NK-92 treated with Interleukin-12 subunit alpha and Interleukin-12 subunit beta, amount 100 ng/mL, for 24 hours (cell line): ENCODE measurements around the gene WASHC4.
"Not testable (repeated sequence)": the region's sequence is repeated elsewhere in the genome, so short reads cannot be mapped to it uniquely, and the experiment has no call there.

Source experiments
- DNase-seq: peaks from one replicate; lab custom pipeline; 2025; lab: John Stamatoyannopoulos, UW

The WASHC4 gene

DNA sequence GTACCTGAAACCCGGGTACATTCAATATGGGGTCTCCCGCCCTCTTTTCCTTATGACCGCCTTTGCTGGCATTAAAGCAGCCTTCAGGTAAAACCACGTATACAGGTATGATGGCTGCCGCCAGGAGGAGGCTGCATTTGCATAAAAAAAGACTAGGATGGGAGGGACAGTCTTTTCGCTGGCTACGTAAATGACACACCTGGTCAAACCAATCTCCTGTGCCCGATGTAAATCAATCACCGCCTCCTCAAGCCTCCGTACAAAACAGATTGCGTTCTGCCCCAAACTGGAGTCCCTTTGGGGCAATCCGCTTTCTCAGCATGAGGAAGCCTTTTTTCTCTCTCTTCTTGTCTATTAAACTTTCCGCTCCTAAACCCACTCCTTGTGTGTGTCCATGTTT lies 15.2 kb upstream of the WASHC4 start:
- no peak for DNase-seq

DNA sequence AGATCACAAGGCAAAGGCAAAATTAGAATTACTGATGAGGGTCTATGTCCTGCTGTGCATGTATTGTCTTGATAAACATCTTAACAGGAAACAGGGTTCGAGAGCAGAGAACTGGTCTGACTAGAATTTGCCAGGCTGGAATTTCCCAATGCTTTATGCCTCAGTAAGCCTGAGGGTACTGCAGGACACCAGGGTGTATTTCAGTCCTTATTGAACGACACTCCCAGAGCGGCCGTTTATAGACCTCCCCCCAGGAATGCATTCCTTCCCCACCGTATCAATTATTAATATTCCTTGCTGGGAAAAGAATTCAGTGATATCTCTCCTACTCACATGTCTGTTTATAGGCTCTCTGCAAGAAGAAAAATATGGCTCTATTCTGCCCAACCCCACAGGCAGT lies 12.2 kb upstream of the WASHC4 start:
- not testable (repeated sequence) for DNase-seq

DNA sequence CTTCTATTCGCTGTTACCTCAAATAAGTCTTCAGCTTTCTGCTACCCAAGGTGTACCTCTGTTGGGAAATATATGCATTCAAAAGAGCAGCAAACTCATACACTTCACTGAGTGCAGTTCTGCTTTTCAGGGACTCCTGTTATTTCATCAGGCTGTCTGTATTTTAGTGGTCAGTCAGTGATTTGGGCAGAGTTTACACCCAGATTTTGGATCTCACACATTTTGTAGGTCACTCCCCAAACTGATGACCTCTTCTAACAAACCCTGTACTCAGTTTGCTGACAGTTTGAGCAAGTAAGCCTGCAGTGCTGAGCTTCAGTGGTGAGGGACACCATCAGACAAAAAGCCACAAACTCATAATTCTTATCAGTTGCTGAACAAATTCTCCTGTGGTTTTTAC lies 8.2 kb upstream of the WASHC4 start:
- DNase-seq, result no peak

DNA sequence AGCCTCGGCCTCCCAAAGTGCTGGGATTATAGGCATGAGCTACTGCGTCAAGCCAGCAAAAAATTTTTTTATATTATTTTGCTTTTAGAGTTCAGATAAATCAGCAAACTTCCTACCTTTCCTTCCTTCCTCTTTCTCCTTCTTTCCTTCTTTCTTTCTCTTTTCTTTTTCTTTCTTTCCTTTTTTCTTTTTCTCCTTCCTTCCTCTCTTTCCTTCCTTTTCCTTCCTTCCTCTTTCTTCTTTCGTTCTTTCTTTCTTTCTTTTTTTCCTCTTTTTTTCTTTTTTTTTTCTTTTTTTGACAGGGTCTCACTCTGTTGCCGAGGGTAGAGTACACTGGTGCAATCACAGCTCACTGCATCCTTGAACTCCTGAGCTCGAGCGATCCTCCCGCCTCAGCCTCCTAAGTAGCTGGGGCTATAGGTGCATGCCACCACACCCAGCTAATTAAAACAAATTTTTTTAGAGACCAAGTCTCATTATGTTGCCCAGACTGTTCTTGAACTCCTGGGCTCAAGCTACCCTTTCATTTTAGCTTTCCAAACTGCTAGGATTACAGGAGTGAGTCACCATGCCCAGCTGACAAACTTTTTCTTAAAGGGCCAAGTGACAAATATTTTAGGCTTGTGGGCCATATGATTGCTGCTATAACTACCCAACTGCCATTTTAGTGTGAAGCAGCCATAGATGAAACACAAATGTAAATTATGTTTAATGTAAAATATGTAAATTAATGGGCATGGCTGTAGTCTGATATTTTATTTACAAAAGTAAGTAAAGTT lies 7.1 kb upstream of the WASHC4 start:
- no peak for DNase-seq

DNA sequence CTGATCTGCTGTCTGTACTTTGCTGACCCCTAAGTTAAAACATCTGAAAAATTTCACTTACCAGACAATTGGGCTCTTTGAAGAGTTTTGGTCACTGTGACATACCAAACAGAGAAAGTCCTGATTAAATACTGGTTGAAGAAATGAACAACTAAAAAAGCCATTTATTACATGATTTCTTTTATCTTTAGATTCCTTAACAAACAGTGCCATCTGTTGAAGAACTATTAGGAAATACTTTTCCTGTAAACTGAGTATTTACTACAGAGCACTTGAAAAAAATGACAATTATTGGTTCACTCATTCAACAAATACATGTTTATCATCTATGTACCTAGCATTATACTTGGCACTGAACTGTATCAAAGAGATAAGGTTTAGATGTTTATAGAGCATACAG lies 6.5 kb upstream of the WASHC4 start:
- no peak for DNase-seq

DNA sequence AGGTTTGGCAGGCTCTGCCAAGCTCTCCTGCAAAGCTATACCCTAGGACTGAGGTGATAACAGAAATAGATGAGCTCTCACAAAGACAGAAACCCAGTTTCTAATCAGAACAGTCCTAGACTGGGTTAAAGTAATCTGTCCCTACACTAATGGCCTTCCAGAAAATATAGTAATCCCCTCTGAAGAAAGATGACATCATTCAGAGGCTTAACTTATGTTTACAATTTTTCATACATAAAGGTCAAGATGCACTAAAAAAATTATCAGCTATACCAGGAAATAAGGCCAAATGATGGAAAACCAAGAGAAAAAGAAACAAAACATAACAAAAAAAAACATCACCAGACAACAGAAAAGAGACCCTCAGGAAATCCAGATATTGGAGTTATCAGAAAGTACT lies 4.9 kb upstream of the WASHC4 start:
- DNase-seq, result no peak

DNA sequence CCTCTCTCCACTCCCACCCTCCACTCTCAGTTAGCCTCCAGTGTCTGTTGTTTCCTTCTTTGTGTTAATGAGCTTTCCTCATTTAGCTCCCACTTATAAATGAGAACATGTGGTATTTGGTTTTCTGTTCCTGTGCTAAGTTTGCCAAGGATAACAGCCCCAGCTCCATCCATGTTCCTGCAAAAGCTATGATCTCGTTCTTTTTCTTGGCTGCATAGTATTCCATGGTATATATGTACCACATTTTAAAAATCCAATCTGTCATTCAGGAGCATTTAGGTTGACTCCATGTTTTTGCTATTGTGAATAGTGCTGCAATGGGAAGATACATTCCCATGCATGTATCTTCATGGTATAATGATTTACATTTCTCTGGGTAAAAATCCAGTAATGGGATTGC lies 2.8 kb upstream of the WASHC4 start:
- DNase-seq, result no peak

DNA sequence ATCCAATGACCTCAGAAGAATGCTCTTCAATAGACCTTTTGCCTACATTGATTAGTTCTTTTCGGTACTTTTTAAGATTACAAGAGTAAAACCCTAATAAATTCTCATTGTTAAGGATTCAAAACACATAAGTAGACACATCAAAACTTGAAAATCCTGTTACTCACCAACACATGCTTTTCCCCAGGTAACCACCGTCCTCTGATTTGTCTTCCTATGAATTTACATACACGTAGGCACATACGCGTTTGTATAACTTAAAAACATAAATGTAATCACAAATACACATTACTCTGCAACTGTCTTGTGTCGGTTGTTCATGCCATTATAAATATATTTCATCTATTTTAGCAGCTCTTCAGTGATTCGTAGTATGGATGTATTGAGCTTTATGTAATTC lies 910 bp upstream of the WASHC4 start:
- no peak for DNase-seq

DNA sequence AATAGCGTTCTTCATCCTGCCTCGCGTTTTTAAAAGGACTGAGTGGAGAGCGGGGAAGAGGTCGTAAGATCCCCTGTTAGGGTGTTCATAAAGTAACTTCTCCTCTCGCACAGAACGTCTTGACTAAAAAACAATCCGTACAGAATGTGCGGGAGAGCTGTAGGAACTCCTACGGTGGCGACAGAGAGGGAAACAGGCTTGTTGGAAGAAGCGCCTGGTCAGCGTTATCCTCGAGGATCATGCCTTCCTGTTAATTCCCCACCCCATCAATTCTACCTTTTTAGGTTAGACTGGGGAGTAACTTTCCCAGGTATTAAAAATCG lies 399 bp upstream of the WASHC4 start:
- DNase-seq, result no peak

DNA sequence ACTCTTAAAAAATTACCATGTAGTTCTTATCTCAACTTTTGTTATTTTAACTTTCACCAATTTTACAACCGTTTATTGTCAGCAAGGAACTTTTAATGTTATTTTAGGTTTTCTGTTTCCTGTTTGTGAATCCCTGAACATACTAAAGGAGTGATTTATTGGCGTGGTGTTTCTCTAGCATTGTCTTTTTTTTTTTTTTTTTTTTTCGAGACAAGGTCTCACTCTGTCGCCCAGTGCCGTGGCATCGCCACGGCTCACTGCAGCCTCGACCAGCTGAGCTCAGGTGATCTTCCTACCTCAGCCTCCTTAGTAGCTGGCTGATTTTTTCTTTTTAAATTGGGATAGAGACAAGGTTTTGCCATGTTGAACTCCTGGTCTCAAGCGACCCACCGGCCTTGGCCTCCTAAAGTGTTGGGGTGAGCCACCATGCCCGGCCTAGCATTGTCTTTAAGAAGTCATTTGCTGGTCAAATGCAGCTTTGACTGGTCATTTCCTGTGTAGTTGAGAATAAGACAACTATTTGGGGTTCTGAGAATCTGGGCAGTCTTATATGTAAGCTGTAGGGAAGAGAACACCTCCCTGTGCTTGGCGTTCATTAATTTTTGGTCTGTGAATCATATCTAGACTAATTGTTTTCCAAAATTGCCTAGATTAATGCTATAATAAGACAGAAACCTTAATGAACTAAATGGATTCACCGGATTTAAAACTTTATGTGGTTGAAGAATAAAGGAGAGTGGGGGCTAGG lies 2.1 kb downstream of the WASHC4 start:
- no peak for DNase-seq

DNA sequence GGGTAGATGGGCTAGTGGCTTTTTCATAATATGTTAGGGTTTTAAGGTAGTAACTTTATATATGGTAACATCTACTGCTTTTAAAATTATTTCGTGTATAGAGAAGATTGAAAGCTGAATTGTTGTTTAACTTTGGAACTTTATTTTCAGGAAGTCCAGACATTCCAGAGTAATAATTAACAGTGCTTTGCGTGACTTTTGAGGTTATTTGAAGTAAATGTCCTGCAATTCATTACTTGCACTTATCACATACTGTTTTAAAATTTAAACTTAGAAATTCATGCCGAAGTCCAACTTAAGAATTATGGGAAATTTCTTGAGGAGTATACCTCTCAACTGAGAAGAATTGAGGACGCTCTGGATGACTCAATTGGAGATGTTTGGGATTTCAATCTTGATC lies 3.3 kb downstream of the WASHC4 start:
- DNase-seq, result no peak

DNA sequence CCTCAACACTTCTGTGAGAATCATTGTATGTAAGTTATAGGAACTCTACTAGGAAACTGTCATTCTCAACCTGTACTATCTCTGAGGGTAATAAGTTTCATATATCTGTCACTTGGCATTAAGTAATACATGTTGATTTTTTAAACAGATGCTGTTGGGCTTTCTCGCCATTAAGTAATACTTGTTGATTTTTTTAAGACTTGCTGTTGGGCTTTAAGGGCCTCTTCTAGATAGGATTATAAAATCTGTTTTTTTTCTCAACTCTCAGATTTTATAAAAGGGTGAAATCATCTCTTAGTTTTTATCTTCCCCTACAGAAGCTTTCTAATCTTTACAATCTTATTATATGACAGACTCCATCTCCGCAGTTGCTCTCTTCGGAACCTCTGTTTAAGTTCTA lies 5.6 kb downstream of the WASHC4 start:
- no peak for DNase-seq

DNA sequence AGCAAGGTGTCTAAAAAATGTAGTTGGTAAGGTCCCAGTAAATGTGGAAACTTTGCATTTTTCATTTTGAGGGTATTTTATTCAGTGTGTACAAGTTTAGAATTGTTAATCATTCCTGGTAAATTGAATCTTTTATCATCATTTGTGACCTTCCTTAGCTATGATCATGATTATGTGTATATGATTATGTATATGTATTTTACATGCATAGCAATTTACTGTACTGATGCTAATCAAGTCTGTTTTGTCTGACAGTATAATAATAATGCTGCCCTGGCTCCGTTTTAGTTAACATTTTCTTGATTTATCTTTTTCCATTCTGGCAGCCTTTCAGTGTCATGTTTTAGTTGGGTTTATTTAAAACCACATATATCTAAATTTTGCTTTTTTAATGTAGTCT lies 9.4 kb downstream of the WASHC4 start:
- DNase-seq, result no peak

DNA sequence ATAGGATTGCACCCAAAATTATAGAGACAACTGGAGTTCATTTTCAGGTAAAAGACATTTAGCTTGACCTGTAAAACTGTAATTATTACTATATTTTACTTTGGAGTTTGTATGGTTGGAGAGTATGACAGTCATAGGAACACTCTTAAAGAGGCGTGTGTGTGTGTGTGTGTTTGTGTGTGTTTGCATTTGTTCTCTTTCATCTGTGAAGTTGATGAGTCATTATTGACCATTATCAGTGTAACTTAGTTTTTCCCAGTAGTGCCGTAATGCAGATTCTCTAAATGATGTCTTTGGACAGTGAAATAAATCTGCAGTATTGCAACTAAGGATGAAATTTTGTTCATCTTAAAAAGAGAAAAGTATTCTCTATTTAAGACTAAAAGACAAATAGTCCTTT lies 13.0 kb downstream of the WASHC4 start:
- DNase-seq, result no peak

DNA sequence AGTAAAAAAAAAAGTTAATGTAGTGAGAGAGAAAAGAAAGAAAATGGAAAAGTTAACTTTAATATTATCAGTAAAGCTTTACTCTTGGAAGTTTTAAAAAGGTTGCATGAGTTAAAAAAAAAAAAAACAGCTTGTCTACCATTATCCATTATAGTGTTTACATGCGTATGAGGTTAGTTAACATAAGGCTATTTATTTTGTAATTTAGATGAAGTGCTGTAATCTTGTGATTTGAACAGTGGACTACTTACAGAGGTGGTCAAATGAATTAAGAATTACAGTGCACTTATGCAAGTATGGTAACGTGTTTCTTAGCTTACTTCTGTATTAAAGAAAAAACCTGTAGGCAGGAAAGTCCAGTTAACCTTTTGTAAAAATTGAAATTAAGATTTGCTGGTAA lies 30.7 kb downstream of the WASHC4 start:
- DNase-seq, result no peak

DNA sequence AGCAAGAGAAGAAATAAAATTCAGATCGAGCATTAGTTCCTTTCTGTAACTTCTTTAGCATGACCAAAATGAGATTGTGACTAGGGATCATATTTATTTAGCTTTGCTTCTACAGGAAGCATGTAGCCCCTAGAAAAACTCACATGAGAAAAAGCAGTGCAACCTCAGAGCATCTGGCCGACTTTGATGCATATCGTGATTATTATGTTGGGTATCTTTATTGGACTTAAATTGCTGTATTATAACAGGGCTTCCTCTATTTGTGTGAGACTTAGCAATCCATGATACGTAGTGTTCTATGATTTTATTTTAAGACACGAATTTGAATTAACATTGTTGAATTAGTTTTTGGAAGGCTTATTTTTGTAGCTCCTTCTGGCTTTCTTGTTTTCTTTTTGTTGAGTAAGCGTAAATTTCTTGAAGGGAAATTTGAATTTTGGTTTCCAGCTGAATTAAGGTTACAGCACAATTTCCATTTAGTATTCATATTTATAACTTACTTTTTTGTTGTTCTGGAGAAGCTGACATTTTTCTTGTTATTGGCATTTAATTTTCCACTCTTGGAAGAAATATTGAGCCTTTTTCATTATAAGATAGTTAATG lies 33.9 kb downstream of the WASHC4 start:
- no peak for DNase-seq

DNA sequence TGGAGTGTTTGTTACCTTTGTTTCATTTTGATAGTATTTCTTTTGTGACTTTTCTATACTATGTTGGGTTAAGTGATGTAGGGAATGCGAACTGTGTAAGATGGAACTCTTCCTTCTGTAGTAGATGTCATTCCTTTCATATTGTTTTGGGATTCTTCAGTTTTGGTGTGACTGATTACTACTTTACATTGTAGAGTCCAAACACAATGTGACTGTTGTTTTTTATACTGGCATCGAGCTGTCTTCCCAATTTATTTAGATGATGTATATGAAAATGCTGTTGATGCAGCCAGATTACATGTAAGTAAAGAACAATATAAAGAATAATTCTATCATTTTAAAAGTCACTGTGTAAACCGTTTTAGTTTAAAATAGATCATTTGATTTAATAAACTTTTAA lies 34.7 kb downstream of the WASHC4 start:
- DNase-seq, result no peak

DNA sequence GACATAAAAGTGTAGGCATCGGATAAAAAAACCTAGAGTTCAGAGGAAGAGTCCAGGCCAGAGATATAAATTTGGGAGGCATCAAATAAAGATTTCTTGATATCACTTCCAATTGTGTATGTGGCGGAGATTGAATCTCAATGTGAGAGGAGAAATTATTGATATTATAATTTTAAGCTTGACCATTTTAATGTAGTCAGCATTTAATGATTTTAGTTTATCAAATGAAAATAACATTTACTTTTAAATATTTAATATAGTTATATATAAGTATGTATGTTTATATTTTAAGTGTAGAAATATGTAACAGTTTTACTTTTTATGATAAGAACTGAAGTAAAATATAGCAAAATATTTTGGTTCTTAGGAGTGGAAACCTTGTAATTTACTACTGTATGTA lies 48.7 kb downstream of the WASHC4 start:
- DNase-seq, result no peak

DNA sequence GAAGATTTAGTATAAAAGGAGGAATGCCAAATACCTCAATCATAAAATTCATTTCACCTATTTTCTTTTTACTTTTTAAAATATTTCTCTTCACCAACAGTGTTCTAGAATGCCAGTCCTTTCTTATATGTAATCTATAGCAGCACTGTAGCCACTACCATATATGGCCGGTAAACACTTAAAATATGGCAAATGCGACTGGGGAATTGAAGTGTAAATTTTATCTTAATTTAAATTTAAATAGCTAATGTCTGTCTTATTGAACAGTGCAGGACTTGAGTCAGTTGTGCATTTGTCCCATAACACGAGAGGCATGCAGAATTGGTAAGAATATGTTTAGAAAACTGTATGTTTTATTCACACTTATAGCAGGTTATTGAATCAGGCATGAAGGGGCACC lies 50.1 kb downstream of the WASHC4 start:
- DNase-seq, result no peak

DNA sequence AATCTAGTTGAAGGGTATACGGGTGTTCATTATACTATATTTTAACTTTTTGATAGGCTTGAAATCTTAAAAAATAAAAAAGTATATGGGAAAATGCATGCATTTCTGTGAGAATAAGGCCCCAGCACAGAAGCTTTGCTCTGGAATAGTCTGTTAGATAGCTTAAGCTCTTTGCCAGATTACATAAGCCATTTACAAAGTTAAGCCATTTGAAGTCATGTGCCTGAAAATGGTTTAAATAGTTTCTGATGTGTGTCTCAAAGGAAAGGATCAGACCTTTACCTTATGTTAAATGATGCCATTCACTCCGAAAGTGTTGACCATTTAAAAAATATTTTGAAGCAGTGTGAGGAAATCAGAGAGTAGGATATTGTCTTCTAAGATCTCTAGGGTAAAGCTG lies 51.3 kb downstream of the WASHC4 start:
- DNase-seq, result no peak

DNA sequence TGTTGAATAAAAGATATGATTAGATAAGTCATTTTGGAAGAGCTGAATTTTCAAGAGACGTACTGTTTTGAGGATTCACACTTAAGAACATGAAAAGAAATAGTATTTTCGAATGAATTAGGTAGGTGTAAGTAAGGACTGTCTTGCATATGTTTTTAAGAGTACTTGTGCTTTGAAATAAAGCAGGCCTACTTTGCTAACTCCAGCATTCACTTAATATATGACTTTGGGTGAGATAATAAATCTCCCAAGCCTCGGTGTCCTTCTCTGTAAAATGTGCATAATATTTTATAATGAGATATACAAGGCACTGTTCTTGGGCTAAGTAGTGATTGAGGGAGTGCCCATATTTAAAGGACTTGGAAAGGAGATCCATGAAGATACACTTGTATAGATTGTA lies 54.6 kb downstream of the WASHC4 start:
- DNase-seq, result no peak

DNA sequence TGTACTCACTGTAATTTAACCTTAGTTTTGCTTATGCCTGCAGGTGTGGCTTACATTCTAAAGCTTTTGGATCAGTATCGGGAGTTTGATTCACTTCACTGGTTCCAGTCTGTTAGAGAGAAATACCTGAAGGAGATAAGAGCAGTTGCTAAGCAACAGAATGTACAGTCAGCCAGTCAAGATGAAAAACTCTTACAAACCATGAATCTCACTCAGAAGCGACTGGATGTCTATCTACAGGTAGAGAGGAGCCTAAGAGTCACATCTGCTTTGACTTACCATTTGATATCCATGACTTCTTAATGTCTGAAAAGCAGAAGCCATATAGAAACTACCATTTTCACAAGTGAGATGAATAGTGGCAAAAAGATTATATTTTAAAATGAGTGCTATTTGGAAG lies 56.5 kb downstream of the WASHC4 start:
- no peak for DNase-seq

DNA sequence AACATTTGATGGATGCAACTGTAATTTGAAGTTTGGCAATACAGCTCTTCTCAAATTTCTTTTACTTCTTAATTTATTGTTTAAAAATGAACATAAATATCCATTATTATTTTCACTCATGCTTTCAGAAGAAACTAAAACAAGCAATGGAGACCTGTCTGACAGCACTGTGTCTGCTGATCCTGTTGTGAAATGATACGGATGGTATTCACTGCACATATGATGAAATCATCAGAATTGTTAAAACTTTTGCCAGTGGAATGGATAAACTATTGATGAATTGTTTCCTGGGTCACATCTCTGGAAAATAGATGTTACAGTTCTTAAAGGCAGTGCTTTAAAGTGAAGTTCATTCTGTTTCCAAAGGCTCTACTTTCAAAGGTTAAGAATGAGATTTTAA lies 59.2 kb downstream of the WASHC4 start:
- DNase-seq, result no peak

DNA sequence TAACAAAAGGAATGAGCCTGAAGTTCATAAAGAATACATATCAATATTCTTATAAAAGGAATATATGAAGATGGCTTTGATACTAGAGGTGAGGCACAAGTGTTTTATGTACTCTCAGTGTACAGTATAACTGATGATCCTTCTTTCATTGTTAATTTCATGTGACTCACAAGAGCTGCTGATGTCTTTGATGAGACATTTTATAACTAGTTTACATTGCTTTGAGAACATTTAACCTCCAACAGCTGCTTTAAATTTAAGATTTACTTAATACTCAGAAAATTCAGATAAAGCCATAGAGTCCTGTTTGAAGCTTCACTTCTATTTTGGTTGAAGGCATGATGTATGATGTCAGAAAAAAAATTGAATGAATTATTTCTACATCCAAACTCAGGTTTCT lies 59.8 kb downstream of the WASHC4 start:
- no peak for DNase-seq
